GM12872 (cell line): ENCODE results near the gene CCDC18.

Source experiments
- CTCF ChIP-seq: IDR thresholded peaks from 3 replicates; pipeline ENCODE4 v1.5.1; 2011; ENCODE audit warnings: low read depth, mild to moderate bottlenecking, low read length, moderate library complexity; ENCODE audit not compliant: insufficient read depth

CCDC18 gene

GRCh38 chr1:93159337-93159736 lies 21.2 kb upstream of the CCDC18 start:
- no peak for TF ChIP-seq CTCF

GRCh38 chr1:93164816-93165215 lies 15.7 kb upstream of the CCDC18 start:
- no peak for TF ChIP-seq CTCF

- no peak for TF ChIP-seq CTCF
Observed at GRCh38 chr1:93167006-93167405, 13.5 kb upstream of the CCDC18 start.

- no peak for TF ChIP-seq CTCF
Observed at GRCh38 chr1:93171549-93172034, 8.9 kb upstream of the CCDC18 start.

GRCh38 chr1:93172778-93173177 lies 7.7 kb upstream of the CCDC18 start:
- no peak for TF ChIP-seq CTCF

GRCh38 chr1:93177991-93178390 lies 2.5 kb upstream of the CCDC18 start:
- no peak for TF ChIP-seq CTCF

- no peak for TF ChIP-seq CTCF
Observed at GRCh38 chr1:93178418-93178817, 2.1 kb upstream of the CCDC18 start.
